ENCODE results near the gene MT1A. TPM values are rescaled to one million over a fixed set of nuclear protein-coding genes. Genes with fewer than 3 reads are reported as not detected.
A peak's percentile ranks its signal among the peaks of the same experiment; 100 is the strongest.

MT1A gene
- total RNA-seq, 2 donors from 2014 or later, result 30.0 TPM; not detected in 1

DNA sequence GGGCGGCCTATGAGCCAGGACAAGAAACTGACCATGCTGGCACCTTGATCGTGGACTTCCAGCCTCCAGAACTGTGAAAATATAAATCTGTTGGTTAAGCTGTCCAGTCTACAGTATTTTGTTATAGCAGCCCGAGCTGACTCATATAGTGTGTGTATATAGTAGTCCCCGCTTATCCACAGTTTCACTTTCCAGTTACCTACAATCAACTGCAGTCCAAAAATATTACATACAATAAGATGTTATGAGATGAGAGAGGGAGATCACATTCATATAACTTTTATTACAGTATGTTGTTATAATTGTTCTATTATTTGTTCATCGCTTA is 44.2 kb upstream of the MT1A start:
- Histone ChIP-seq H3K4me3 (no peak overlapping the region), H3K9me3 (no peaks in the 10 kb centered on the region), H3K27ac (no peak overlapping the region), H3K4me1 (peaks cover 0 to 16% of the 10 kb centered on the region in 2 donors), H3K27me3 (no peaks in the 10 kb centered on the region), H3K36me3 (no peaks in the 10 kb centered on the region)
- no peak for DNase-seq (ENCODE audit: low spot score)
- TF ChIP-seq, protein P1, sequence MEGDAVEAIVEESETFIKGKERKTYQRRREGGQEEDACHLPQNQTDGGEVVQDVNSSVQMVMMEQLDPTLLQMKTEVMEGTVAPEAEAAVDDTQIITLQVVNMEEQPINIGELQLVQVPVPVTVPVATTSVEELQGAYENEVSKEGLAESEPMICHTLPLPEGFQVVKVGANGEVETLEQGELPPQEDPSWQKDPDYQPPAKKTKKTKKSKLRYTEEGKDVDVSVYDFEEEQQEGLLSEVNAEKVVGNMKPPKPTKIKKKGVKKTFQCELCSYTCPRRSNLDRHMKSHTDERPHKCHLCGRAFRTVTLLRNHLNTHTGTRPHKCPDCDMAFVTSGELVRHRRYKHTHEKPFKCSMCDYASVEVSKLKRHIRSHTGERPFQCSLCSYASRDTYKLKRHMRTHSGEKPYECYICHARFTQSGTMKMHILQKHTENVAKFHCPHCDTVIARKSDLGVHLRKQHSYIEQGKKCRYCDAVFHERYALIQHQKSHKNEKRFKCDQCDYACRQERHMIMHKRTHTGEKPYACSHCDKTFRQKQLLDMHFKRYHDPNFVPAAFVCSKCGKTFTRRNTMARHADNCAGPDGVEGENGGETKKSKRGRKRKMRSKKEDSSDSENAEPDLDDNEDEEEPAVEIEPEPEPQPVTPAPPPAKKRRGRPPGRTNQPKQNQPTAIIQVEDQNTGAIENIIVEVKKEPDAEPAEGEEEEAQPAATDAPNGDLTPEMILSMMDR (IDR thresholded peaks at IDR 0.05), result no peak

DNA sequence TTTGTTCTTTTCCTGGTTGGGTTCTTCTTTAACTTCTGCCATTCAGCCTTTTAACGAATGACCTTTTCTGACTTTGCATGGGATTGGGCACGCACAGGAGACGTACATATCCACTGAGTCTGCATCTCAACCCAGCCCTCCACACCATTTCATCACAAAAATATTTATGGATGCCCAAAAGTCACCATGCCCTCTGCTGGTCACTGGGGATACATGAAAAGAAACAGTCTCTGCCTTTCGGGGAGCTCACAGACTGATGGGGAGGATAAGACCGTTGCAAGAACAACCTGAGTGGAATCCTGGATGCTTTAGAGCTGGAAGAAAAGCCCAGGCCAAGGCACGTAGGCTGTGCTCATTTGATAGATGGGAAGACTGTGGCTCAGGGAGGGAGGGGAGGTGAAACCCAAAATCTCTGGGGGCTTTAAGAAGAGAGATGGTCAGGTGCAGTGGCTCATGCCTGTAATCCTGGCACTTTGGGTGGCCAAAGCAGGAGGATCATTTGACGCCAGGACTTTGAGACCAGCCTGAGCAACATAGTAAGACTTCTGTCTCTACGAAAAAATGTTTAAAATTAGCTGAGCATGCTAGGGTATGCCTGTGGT is 38.0 kb upstream of the MT1A start:
- H3K36me3 ChIP-seq, result no peaks in the 10 kb centered on the region
- no peak overlapping the region for H3K4me3 ChIP-seq
- DNase-seq (ENCODE audit: low spot score), result no peak
- TF ChIP-seq, protein P1 (IDR thresholded peaks at IDR 0.05), result peak; percentile 27 to 69
- H3K4me1 ChIP-seq, result peaks cover 0 to under 1% of the 10 kb centered on the region in 2 donors
- H3K9me3 ChIP-seq, result no peaks in the 10 kb centered on the region
- H3K27ac ChIP-seq, result no peak overlapping the region
- no peaks in the 10 kb centered on the region for H3K27me3 ChIP-seq

DNA sequence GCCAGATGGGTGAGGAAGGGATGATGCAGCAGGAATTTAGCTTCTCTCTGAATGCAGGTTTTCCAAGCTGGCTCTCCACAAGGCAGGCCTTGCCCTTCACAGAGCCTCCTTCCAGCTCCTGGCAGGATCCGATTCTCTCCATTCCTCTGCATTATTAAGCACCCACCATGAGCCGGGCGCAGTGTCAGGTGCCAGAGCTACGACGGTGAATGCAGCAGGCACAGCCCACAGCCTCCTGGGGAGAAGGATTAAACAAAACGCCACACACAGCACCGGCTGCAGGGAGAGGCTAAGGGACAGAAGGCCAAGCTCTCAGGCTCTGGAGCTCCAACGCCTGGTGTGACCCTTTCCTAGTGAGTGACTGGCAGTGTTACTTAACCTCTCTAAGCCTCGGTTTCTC is 37.1 kb upstream of the MT1A start:
- Histone ChIP-seq H3K4me1 (peaks cover 0 to 9% of the 10 kb centered on the region in 2 donors), H3K27me3 (no peaks in the 10 kb centered on the region), H3K4me3 (no peak overlapping the region), H3K27ac (no peak overlapping the region), H3K36me3 (no peaks in the 10 kb centered on the region), H3K9me3 (no peaks in the 10 kb centered on the region)
- no peak for DNase-seq (ENCODE audit: low spot score)
- TF ChIP-seq, protein P1 (IDR thresholded peaks at IDR 0.05), result no peak

DNA sequence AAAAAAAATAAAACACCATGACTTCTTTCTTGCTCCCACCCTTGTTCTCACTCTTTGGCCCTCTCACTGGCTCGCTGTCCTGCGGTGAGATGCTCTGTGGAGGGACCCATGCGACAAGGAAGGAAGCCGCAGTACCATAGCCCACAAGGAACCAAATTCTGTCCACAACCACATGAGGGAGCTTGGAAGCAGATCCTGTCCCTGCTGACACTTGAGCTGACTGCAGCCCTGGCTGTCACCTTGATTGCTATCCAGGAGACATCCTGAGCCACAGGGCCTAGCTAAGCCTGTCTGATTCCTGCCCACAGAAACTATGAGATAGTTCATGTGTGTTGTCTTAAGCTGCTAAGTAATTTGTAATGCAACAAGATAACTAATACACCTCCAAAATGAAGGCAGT is 34.9 kb upstream of the MT1A start:
- Histone ChIP-seq H3K4me1 (peaks cover 0 to 28% of the 10 kb centered on the region in 2 donors), H3K27ac (peak overlapping the region; percentile 54 to 58), H3K4me3 (no peak overlapping the region), H3K27me3 (no peaks in the 10 kb centered on the region), H3K9me3 (no peaks in the 10 kb centered on the region), H3K36me3 (no peaks in the 10 kb centered on the region)
- TF ChIP-seq, protein P1 (IDR thresholded peaks at IDR 0.05), result peak; percentile 41 to 71
- DNase-seq (ENCODE audit: low spot score), result no peak

DNA sequence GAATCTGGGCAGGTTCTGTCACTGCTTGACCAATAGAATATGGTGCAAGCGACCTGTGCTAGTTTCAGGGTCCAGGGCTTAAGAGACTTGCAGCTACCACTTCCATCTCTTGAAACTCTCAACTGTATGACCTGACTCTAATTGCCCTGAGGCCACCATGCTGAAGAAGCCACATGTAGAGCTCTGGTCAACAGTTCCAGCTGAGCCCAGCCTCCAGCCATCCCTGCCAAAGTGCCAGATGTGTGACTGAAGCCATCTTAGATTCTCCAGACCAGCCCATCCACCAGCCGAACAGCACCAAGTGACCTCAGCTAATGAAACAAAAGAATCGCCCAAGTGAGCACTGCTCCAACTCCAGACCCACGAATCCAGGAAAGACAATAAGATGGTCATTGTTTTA is 33.5 kb upstream of the MT1A start:
- no peak overlapping the region for H3K4me3 ChIP-seq
- TF ChIP-seq, protein P1 (IDR thresholded peaks at IDR 0.05), result no peak
- no peaks in the 10 kb centered on the region for H3K36me3 ChIP-seq
- peaks cover 0 to 42% of the 10 kb centered on the region in 2 donors for H3K4me1 ChIP-seq
- no peaks in the 10 kb centered on the region for H3K9me3 ChIP-seq
- no peaks in the 10 kb centered on the region for H3K27me3 ChIP-seq
- no peak for DNase-seq (ENCODE audit: low spot score)
- H3K27ac ChIP-seq, result peak overlapping the region; percentile 92 to 98

DNA sequence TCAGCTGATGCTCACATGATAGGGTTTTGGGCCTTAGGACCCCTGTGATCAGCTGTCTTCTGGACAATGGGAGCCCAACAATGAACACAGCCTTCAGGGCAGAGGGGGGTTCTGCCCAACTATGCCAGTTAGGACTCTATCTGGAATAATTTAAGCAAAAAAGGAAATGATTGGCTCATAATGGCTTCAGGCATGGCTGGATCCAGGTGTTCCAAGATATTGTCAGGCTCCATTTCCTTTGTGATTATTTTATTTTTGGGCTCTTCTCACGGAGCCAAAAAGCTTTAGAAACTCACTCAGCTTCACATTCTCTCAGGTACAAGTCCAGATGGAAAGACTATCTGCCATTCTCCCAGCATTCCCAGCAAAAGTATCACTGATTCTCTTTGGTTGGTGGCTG is 33.0 kb upstream of the MT1A start:
- Histone ChIP-seq H3K4me1 (peaks cover 0 to 47% of the 10 kb centered on the region in 2 donors), H3K27me3 (no peaks in the 10 kb centered on the region), H3K36me3 (no peaks in the 10 kb centered on the region), H3K27ac (peak overlapping the region; percentile 92 to 98), H3K9me3 (no peaks in the 10 kb centered on the region), H3K4me3 (no peak overlapping the region)
- TF ChIP-seq, protein P1 (IDR thresholded peaks at IDR 0.05), result no peak
- no peak for DNase-seq (ENCODE audit: low spot score)

Data from right atrium auricular region (tissue), 2 donors.